GM13976 (cell line): ENCODE data around the gene SLC7A6OS.
A peak's percentile ranks its signal among the peaks of the same experiment; 100 is the strongest.

Experiments
- DNase-seq: peaks from one replicate; pipeline ENCODE4 v3.0.0; 2012; ENCODE audit warnings: low spot score
- in situ Hi-C: fragments of 300-500 bp; cut with MboI; formaldehyde crosslinking; loops from one replicate; pipeline ENCODE4 v1.12.0; 2022; ENCODE audit warnings: low sequenced_read_pairs, mixed read lengths, inconsistent platforms; ENCODE audit not compliant: unreplicated experiment
- TF ChIP-seq, protein P1 (sequence below): IDR thresholded peaks from 2 replicates; pipeline ENCODE4 v1.5.1; 2012; ENCODE audit warnings: borderline replicate concordance, mild to moderate bottlenecking; ENCODE audit not compliant: insufficient read depth; ENCODE audit errors: extremely low read depth, missing control alignments, control extremely low read depth

Gene SLC7A6OS

GRCh38 chr16:68356249-68356918 is 45.6 kb upstream of the SLC7A6OS start:
- in situ Hi-C loops: no loop called here
- peak; percentile 92 for DNase-seq
- TF ChIP-seq, protein P1, sequence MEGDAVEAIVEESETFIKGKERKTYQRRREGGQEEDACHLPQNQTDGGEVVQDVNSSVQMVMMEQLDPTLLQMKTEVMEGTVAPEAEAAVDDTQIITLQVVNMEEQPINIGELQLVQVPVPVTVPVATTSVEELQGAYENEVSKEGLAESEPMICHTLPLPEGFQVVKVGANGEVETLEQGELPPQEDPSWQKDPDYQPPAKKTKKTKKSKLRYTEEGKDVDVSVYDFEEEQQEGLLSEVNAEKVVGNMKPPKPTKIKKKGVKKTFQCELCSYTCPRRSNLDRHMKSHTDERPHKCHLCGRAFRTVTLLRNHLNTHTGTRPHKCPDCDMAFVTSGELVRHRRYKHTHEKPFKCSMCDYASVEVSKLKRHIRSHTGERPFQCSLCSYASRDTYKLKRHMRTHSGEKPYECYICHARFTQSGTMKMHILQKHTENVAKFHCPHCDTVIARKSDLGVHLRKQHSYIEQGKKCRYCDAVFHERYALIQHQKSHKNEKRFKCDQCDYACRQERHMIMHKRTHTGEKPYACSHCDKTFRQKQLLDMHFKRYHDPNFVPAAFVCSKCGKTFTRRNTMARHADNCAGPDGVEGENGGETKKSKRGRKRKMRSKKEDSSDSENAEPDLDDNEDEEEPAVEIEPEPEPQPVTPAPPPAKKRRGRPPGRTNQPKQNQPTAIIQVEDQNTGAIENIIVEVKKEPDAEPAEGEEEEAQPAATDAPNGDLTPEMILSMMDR: no peak

DNA sequence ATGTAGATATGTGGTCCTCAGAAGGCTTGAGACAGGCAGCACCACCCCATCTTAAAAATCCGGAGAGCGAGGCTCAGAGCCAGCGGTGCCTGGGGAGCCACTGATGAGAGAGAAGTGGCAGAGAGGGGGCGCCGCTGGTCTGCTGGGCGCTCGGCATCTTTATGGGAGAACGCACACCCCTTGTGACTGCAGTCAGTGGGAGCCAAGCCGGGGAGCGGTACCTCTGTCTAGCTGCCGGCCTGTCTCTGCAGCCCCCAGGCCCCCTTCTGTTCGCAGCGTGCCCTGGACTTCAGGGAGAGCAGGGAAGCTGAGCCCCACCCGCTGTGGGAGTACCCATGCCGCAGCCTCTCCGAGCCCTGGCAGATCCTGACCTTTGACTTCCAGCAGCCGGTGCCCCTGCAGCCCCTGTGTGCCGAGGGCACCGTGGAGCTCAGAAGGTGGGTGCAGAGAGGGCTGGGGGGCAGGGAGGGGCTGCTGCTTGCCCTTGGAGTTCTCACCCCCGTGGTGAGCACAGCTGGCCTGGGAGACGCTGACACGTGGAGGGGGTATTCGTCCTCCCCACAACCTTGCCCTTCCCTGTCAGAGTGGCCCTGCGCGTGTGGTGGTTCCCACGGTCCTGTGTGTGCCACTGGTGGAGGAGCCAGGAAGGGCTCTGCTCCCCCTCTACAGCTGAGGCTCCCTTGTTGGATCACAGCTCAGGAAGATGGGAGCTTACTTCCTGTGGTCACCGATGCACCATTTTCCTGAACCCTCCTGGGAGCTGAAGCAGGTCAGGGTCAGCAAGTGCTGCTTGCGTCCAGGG is 44.9 kb upstream of the SLC7A6OS start:
- in situ Hi-C loops: no loop called here
- peak; percentile 58 for DNase-seq
- TF ChIP-seq, protein P1: no peak

- TF ChIP-seq, protein P1: no peak
- in situ Hi-C loops: no loop called here
Observed at GRCh38 chr16:68354816-68355215, 44.1 kb upstream of the SLC7A6OS start.

GRCh38 chr16:68353366-68353765 is 42.6 kb upstream of the SLC7A6OS start:
- DNase-seq: no peak
- in situ Hi-C loops: no loop called here
- TF ChIP-seq, protein P1: no peak

More at GRCh38 chr16:68354816-68355215, 44.1 kb upstream of the SLC7A6OS start:
- DNase-seq: no peak

GRCh38 chr16:68351991-68352431 is 41.3 kb upstream of the SLC7A6OS start:
- DNase-seq: no peak
- in situ Hi-C loops: no loop called here
- TF ChIP-seq, protein P1: no peak

- no peak for DNase-seq
- TF ChIP-seq, protein P1: no peak
- in situ Hi-C loops: no loop called here
Observed at GRCh38 chr16:68351463-68351862, 40.7 kb upstream of the SLC7A6OS start.
